GM21526 (cell line): ENCODE measurements around the gene ARSK.

Experiments
- ATAC-seq: cut with Tn5 transposase; IDR thresholded peaks from one replicate; pipeline ENCODE4 v1.9.1; 2021; ENCODE audit warnings: moderate library complexity; ENCODE audit not compliant: unreplicated experiment, low FRiP score

ARSK gene

GRCh38 chr5:95562282-95562681 lies 7.4 kb downstream of the ARSK start:
- no peak for ATAC-seq

- no peak for ATAC-seq
These were observed 8.5 kb downstream of the ARSK start for GRCh38 chr5:95563367-95563766.

- ATAC-seq, result no peak
These were observed 9.5 kb downstream of the ARSK start for GRCh38 chr5:95564450-95564849.

- no peak for ATAC-seq
These were observed 10.5 kb downstream of the ARSK start for GRCh38 chr5:95565280-95565920.

GRCh38 chr5:95572016-95572415 lies 17.1 kb downstream of the ARSK start:
- no peak for ATAC-seq

GRCh38 chr5:95581576-95581975 lies 26.7 kb downstream of the ARSK start:
- ATAC-seq, result no peak

- ATAC-seq, result no peak
These were observed 29.1 kb downstream of the ARSK start for GRCh38 chr5:95583992-95584391.

GRCh38 chr5:95590880-95591279 lies 36.0 kb downstream of the ARSK start:
- no peak for ATAC-seq

GRCh38 chr5:95591490-95591901 lies 36.6 kb downstream of the ARSK start:
- ATAC-seq, result peak; percentile 78

- ATAC-seq, result no peak
These were observed 40.5 kb downstream of the ARSK start for GRCh38 chr5:95595289-95595931.

- no peak for ATAC-seq
These were observed 44.4 kb downstream of the ARSK start for GRCh38 chr5:95599252-95599651.

GRCh38 chr5:95600557-95600956 lies 45.7 kb downstream of the ARSK start:
- ATAC-seq, result no peak

- ATAC-seq, result no peak
These were observed 50.9 kb downstream of the ARSK start for GRCh38 chr5:95605786-95606185.

- ATAC-seq, result no peak
These were observed 51.5 kb downstream of the ARSK start for GRCh38 chr5:95606419-95606818.

GRCh38 chr5:95609711-95610110 lies 54.8 kb downstream of the ARSK start:
- no peak for ATAC-seq

GRCh38 chr5:95610546-95610945 lies 55.6 kb downstream of the ARSK start:
- ATAC-seq, result no peak

- no peak for ATAC-seq
These were observed 56.5 kb downstream of the ARSK start for GRCh38 chr5:95611396-95611795.

GRCh38 chr5:95613514-95613913 lies 58.6 kb downstream of the ARSK start:
- ATAC-seq, result no peak

- ATAC-seq, result no peak
These were observed 60.2 kb downstream of the ARSK start for GRCh38 chr5:95615164-95615467.

- ATAC-seq, result no peak
These were observed 62.2 kb downstream of the ARSK start for GRCh38 chr5:95617057-95617456.

- no peak for ATAC-seq
These were observed 64.2 kb downstream of the ARSK start for GRCh38 chr5:95619096-95619495.

- no peak for ATAC-seq
These were observed 64.7 kb downstream of the ARSK start for GRCh38 chr5:95619514-95620029.
